SK-N-SH (cell line): Measurements from ENCODE around the gene RALBP1. TPM values are rescaled to one million over a fixed set of nuclear protein-coding genes. Genes with fewer than 3 reads are reported as not detected.

Source experiments
- CTCF ChIA-PET: fragments of 300-600, 350-600 bp; formaldehyde crosslinking; extraction: SDS; loops from one replicate; lab custom pipeline; 2021; lab: Yijun Ruan, JAX
- POLR2A ChIA-PET: fragments of 350-600 bp; sonication (Branson Sonifier 250); formaldehyde crosslinking; extraction: SDS; loops from one replicate; lab custom pipeline; 2020; ENCODE audit warnings: antibody characterized with exemption, inconsistent platforms; lab: Yijun Ruan, JAX
- DNase-seq: peaks from one replicate; pipeline ENCODE4 v3.0.0; 2012
- H2AFZ ChIP-seq: fragments of 200-600 bp; sonication (generic); 2 replicates; pipeline ENCODE4 v1.8.1; 2016; ENCODE audit warnings: antibody characterized with exemption, mild to moderate bottlenecking, low read depth
- H3F3A ChIP-seq: fragments of 200-600 bp; sonication (generic); replicated peaks from 2 replicates; pipeline ENCODE3; 2016; ENCODE audit warnings: antibody characterized with exemption, mild to moderate bottlenecking; ENCODE audit not compliant: insufficient read depth
- H3K27ac ChIP-seq, 2 experiments: fragments of 200-500 bp in 1 of 2; fragments of 200-600 bp in 1 of 2; sonication (Bioruptor generic) in 1 of 2; sonication (generic), shearing (Covaris generic) in 1 of 2; 2 replicates each; pipeline versions ENCODE4 v1.5.1 to v1.6.1; 2014 to 2016; ENCODE audit warnings: low read depth in 2 of 2, inconsistent platforms in 1 of 2, low read length in 1 of 2, mild to moderate bottlenecking in 1 of 2, mixed read lengths in 1 of 2
- H3K27me3 ChIP-seq: fragments of 200-600 bp; sonication (generic), shearing (Covaris generic); 2 replicates; pipeline ENCODE4 v1.6.1; 2016; ENCODE audit warnings: mixed run types; ENCODE audit not compliant: insufficient read depth
- H3K36me3 ChIP-seq, 2 experiments: fragments of 200-500 bp in 1 of 2; fragments of 200-600 bp in 1 of 2; sonication (Bioruptor generic) in 1 of 2; sonication (generic) in 1 of 2; replicated peaks in 1 of 2; 2 replicates each; pipeline versions ENCODE3 to v1.5.1; 2014 to 2016; ENCODE audit warnings: low read length in 1 of 2, mild to moderate bottlenecking in 1 of 2; ENCODE audit not compliant: insufficient read depth in 2 of 2, control insufficient read depth in 1 of 2
- H3K4me1 ChIP-seq, 2 experiments: fragments of 200-500 bp in 1 of 2; fragments of 200-600 bp in 1 of 2; sonication (Bioruptor generic) in 1 of 2; sonication (generic), shearing (Covaris generic) in 1 of 2; 2 replicates each; pipeline versions ENCODE4 v1.5.1 to v1.6.1; 2014 to 2016; ENCODE audit warnings: low read depth in 1 of 2, low read length in 1 of 2, mixed run types in 1 of 2; ENCODE audit not compliant: insufficient read depth in 2 of 2, control insufficient read depth in 1 of 2
- H3K4me2 ChIP-seq: fragments of 200-600 bp; sonication (generic), shearing (Covaris generic); 2 replicates; pipeline ENCODE4 v1.6.1; 2017; ENCODE audit warnings: mixed run types
- H3K4me3 ChIP-seq, 2 experiments: fragments of 200-500 bp in 1 of 2; fragments of 200-600 bp in 1 of 2; sonication (Bioruptor generic) in 1 of 2; sonication (generic), shearing (Covaris generic) in 1 of 2; 2 replicates each; pipeline versions ENCODE4 v1.5.1 to v1.8.1; 2014 to 2016; ENCODE audit warnings: low read depth in 2 of 2, inconsistent platforms in 1 of 2, low read length in 1 of 2, mild to moderate bottlenecking in 1 of 2, mixed read lengths in 1 of 2, moderate library complexity in 1 of 2
- H3K79me2 ChIP-seq: fragments of 200-600 bp; sonication (generic); 2 replicates; pipeline ENCODE4 v1.8.1; 2017; ENCODE audit warnings: mild to moderate bottlenecking; ENCODE audit not compliant: insufficient read depth
- H3K9ac ChIP-seq: fragments of 200-600 bp; sonication (generic); 2 replicates; pipeline ENCODE4 v1.6.1; 2017; ENCODE audit warnings: mixed run types
- H3K9me2 ChIP-seq: fragments of 200-600 bp; sonication (generic); 2 replicates; pipeline ENCODE4 v1.6.1; 2017; ENCODE audit warnings: mixed run types
- H3K9me3 ChIP-seq: fragments of 200-600 bp; sonication (generic); 2 replicates; pipeline ENCODE4 v1.6.1; 2017; ENCODE audit warnings: mixed run types, mild to moderate bottlenecking, moderate library complexity
- H4K20me1 ChIP-seq: fragments of 200-600 bp; sonication (generic); 2 replicates; pipeline ENCODE4 v1.6.1; 2017; ENCODE audit warnings: mild to moderate bottlenecking, mixed run types; ENCODE audit not compliant: insufficient read depth
- FOSL2 ChIP-seq: IDR thresholded peaks from 2 replicates; pipeline ENCODE4 v1.4.0; 2012; ENCODE audit warnings: low read depth, mild to moderate bottlenecking, moderate library complexity, borderline replicate concordance
- GABPA ChIP-seq: IDR thresholded peaks from 2 replicates; pipeline ENCODE4 v1.4.0; 2012; ENCODE audit warnings: low read depth, mild to moderate bottlenecking
- GATA2 ChIP-seq: sonication (generic); formaldehyde crosslinking; IDR thresholded peaks from 2 replicates; pipeline ENCODE4 v1.5.0; 2020; ENCODE audit warnings: mild to moderate bottlenecking, missing genetic modification reagents
- JUND ChIP-seq: IDR thresholded peaks from 2 replicates; pipeline ENCODE4 v1.4.0; 2012
- MAX ChIP-seq: IDR thresholded peaks from 2 replicates; pipeline ENCODE4 v1.4.0; 2012; ENCODE audit warnings: low read depth
- MXI1 ChIP-seq: IDR thresholded peaks from 2 replicates; pipeline ENCODE4 v1.6.1; 2012; ENCODE audit warnings: mild to moderate bottlenecking, low read depth, low read length, improper control_type of control experiment
- NFIC ChIP-seq: IDR thresholded peaks from 2 replicates; pipeline ENCODE4 v1.4.0; 2012; ENCODE audit warnings: borderline replicate concordance
- NRF1 ChIP-seq: IDR thresholded peaks from 2 replicates; pipeline ENCODE4 v1.6.1; 2012; ENCODE audit warnings: low read depth, mild to moderate bottlenecking, low read length
- POLR2AphosphoS5 ChIP-seq: IDR thresholded peaks from 2 replicates; pipeline ENCODE4 v1.6.1; 2012; ENCODE audit warnings: low read depth, low read length
- RCOR1 ChIP-seq: fragments of 150-350 bp; IDR thresholded peaks from 2 replicates; pipeline ENCODE4 v1.6.1; 2017; ENCODE audit warnings: antibody characterized with exemption, low read length
- SIN3A ChIP-seq: IDR thresholded peaks from 2 replicates; pipeline ENCODE4 v1.6.1; 2012; ENCODE audit warnings: low read depth, mild to moderate bottlenecking, low read length, moderate library complexity, borderline replicate concordance
- TEAD4 ChIP-seq: IDR thresholded peaks from 2 replicates; pipeline ENCODE4 v1.4.0; 2012; ENCODE audit warnings: mild to moderate bottlenecking, borderline replicate concordance; ENCODE audit not compliant: insufficient read depth
- USF1 ChIP-seq: IDR thresholded peaks from 2 replicates; pipeline ENCODE4 v1.4.0; 2012; ENCODE audit warnings: low read depth, borderline replicate concordance
- ZBTB33 ChIP-seq: IDR thresholded peaks from 2 replicates; pipeline ENCODE4 v1.4.0; 2012; ENCODE audit warnings: low read depth, borderline replicate concordance
- WGBS: methylation state at CpG from one replicate; pipeline ENCODE4 v1.1.6; 2017; ENCODE audit warnings: low lambda C conversion rate; 5-methylcytosine and 5-hydroxymethylcytosine counted together
- polyA plus RNA-seq, 3 experiments: library from polyadenylated mRNA; depleted of rRNA; stranded (reverse); fragments of >200 nt; gene quantifications; 2 replicates each; pipeline ENCODE4 v1.2.3, GENCODE V29; 2012

RALBP1 gene
- polyA plus RNA-seq, 1 of the 3 experiments (the other 2 are of a cell fraction): 43.8 TPM

GRCh38 chr18:9428301-9428706 is 47.0 kb upstream of the RALBP1 start:
- peak; percentile 34 for DNase-seq

GRCh38 chr18:9428862-9429661 is 46.3 kb upstream of the RALBP1 start:
- H3K9ac ChIP-seq: no peak overlapping the region
- ChIA-PET POLR2A (no interaction called here), CTCF (no interaction called here)
- H3K4me3 ChIP-seq: no peak overlapping the region
- no peaks in the 10 kb centered on the region for H4K20me1 ChIP-seq
- H3K27me3 ChIP-seq: no peaks in the 10 kb centered on the region
- no peak overlapping the region for H3K27ac ChIP-seq
- H2AFZ ChIP-seq: no peak overlapping the region
- DNase-seq: no peak
- no peaks in the 10 kb centered on the region for H3K9me3 ChIP-seq
- no peak for TF ChIP-seq MAX
- TF ChIP-seq TEAD4: no peak
- no peak for TF ChIP-seq MXI1
- WGBS: 88% methylated on average over 6 of the region's 6 CpGs
- no peaks in the 10 kb centered on the region for H3K4me1 ChIP-seq
- H3K79me2 ChIP-seq: no peaks in the 10 kb centered on the region
- no peaks in the 10 kb centered on the region for H3K36me3 ChIP-seq
- H3K4me2 ChIP-seq: no peak overlapping the region
- no peaks in the 10 kb centered on the region for H3K9me2 ChIP-seq
- H3F3A ChIP-seq: no peaks in the 10 kb centered on the region

More at GRCh38 chr18:9428301-9428706, 47.0 kb upstream of the RALBP1 start:
- no peak overlapping the region for H3K9ac ChIP-seq
- H2AFZ ChIP-seq: no peak overlapping the region
- TF ChIP-seq SIN3A (no peak), GATA2 (CRISPR knock-in tag) (no peak), JUND (no peak), ZBTB33 (no peak), POLR2AphosphoS5 (no peak), GABPA (no peak), USF1 (no peak), RCOR1 (no peak), FOSL2 (no peak), NRF1 (no peak), NFIC (no peak)
- TF ChIP-seq, all 33 proteins: peak for 0
- CTCF ChIA-PET: no interaction called here
- Histone ChIP-seq H3F3A (no peaks in the 10 kb centered on the region), H3K4me2 (no peak overlapping the region), H3K4me3 (no peak overlapping the region), H3K9me2 (no peaks in the 10 kb centered on the region), H3K27me3 (no peaks in the 10 kb centered on the region), H3K79me2 (no peaks in the 10 kb centered on the region), H3K27ac (no peak overlapping the region), H3K36me3 (no peaks in the 10 kb centered on the region), H3K4me1 (no peaks in the 10 kb centered on the region), H3K9me3 (no peaks in the 10 kb centered on the region), H4K20me1 (no peaks in the 10 kb centered on the region)
- WGBS: 87% methylated on average over 11 of the region's 11 CpGs
- POLR2A ChIA-PET: no interaction called here
